ENCODE measurements around the gene FBP2. TPM values are rescaled to one million over a fixed set of nuclear protein-coding genes. Genes with fewer than 3 reads are reported as not detected.

FBP2 gene
- total RNA-seq, 2 donors from 2014 or later, result not detected

DNA sequence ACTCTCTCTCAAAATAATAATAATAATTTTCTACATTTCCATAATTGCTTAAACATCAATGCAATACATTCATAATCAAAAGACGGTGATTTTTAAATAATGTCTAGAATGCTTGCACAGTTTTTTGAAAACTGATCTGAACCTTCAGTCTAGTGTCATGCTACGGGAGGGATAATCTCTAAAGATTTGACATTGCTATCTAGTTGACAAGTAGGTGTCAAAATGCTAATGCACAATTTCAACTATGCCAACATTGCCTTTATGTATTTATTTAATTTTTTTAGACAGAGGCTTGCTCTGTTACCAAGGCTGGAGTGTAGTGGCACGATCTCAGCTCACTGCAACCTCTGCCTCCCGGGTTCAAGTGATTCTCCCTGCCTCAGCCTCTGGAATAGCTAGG is 54.7 kb downstream of the FBP2 start:
- no peaks in the 10 kb centered on the region for H3K9me3 ChIP-seq
- no peaks in the 10 kb centered on the region for H3K27me3 ChIP-seq
- TF ChIP-seq, protein P1, sequence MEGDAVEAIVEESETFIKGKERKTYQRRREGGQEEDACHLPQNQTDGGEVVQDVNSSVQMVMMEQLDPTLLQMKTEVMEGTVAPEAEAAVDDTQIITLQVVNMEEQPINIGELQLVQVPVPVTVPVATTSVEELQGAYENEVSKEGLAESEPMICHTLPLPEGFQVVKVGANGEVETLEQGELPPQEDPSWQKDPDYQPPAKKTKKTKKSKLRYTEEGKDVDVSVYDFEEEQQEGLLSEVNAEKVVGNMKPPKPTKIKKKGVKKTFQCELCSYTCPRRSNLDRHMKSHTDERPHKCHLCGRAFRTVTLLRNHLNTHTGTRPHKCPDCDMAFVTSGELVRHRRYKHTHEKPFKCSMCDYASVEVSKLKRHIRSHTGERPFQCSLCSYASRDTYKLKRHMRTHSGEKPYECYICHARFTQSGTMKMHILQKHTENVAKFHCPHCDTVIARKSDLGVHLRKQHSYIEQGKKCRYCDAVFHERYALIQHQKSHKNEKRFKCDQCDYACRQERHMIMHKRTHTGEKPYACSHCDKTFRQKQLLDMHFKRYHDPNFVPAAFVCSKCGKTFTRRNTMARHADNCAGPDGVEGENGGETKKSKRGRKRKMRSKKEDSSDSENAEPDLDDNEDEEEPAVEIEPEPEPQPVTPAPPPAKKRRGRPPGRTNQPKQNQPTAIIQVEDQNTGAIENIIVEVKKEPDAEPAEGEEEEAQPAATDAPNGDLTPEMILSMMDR (IDR thresholded peaks at IDR 0.05), result no peak
- no peaks in the 10 kb centered on the region for H3K36me3 ChIP-seq
- no peaks in the 10 kb centered on the region for H3K4me1 ChIP-seq
- H3K27ac ChIP-seq, result no peak overlapping the region
- DNase-seq (ENCODE audit: low spot score), result no peak
- no peak overlapping the region for H3K4me3 ChIP-seq

DNA sequence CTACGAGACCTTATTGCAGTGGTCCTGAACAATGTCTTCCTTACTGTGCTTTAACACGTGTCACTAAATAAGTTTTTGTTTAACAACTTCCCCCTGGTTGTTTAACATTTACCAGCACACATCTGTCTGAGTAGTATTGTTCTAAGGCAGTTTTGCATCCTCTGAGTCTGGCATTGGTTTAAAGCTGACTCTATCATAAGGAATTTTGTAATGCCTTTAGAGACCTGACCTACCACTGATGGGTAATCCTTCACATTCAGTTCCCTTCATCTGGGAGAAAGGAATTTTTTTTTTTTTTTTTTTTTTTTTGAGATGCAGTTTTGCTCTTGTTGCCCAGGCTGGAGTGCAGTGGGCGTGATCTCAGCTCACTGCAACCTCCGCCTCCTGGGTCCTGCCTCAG is 58.7 kb downstream of the FBP2 start:
- TF ChIP-seq, protein P1 (IDR thresholded peaks at IDR 0.05), result no peak
- Histone ChIP-seq H3K4me3 (no peak overlapping the region), H3K9me3 (no peaks in the 10 kb centered on the region), H3K36me3 (no peaks in the 10 kb centered on the region), H3K4me1 (no peaks in the 10 kb centered on the region), H3K27ac (no peak overlapping the region), H3K27me3 (no peaks in the 10 kb centered on the region)
- no peak for DNase-seq (ENCODE audit: low spot score)

DNA sequence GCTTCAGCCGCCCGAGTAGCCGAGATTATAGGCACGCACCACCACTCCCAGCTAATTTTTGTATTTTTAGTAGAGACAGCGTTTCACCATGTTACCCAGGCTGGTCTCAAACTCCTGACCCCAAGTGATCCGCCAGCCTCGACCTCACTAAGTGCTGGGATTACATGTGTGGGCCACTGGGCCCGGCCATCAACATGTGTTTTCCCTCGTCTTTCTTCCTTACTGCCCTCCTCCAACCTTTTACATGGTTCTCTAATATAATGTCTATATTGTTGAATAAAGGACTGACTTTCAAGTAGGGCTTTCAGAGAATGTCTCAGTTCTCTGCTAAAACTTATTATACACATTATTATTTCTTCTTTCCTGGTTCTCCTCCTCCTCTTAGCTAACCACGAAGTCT is 60.0 kb downstream of the FBP2 start:
- H3K36me3 ChIP-seq, result no peaks in the 10 kb centered on the region
- H3K4me1 ChIP-seq, result no peaks in the 10 kb centered on the region
- H3K27me3 ChIP-seq, result no peaks in the 10 kb centered on the region
- H3K4me3 ChIP-seq, result no peak overlapping the region
- TF ChIP-seq, protein P1 (IDR thresholded peaks at IDR 0.05), result no peak
- no peak for DNase-seq (ENCODE audit: low spot score)
- no peak overlapping the region for H3K27ac ChIP-seq
- no peaks in the 10 kb centered on the region for H3K9me3 ChIP-seq

DNA sequence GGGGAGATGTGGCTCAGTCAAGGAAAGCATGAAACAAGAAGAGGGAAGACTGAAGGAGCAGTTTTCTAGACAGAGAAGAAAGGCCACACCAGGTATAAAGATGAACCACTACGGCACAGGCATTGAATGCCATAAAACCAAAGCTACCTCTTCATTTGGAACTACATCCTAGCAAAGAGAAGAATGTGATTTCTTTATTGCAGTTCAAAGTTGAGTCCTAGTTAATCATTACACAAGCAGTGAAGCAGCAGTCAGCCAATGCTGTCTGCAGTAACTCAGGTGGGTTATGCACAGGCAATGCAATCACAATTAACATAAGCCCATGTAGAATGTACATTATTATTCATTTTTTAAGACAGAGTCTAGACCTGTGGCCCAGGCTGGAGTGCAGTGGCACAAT is 60.5 kb downstream of the FBP2 start:
- Histone ChIP-seq H3K4me3 (no peak overlapping the region), H3K9me3 (no peaks in the 10 kb centered on the region), H3K4me1 (no peaks in the 10 kb centered on the region), H3K27me3 (no peaks in the 10 kb centered on the region), H3K27ac (no peak overlapping the region), H3K36me3 (no peaks in the 10 kb centered on the region)
- DNase-seq (ENCODE audit: low spot score), result no peak
- TF ChIP-seq, protein P1 (IDR thresholded peaks at IDR 0.05), result no peak

DNA sequence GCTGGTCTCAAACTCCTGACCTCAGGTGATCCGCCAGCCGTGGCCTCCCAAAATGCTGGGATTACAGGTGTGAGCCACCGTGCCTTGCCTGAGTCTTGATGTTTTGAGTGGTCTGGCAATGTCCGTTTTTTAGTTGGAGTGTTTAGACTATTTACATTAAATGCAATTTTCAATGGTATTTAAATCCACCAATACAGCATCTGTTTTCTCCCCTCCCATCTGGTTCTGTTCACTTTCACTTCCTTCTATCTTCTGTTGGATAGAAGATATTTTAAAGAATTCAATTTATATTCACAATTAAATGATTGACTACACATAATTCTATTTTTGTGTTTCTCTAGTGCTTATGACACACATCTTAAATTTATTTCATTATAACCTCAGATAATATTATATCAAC is 64.7 kb downstream of the FBP2 start:
- H3K36me3 ChIP-seq, result no peaks in the 10 kb centered on the region

DNA sequence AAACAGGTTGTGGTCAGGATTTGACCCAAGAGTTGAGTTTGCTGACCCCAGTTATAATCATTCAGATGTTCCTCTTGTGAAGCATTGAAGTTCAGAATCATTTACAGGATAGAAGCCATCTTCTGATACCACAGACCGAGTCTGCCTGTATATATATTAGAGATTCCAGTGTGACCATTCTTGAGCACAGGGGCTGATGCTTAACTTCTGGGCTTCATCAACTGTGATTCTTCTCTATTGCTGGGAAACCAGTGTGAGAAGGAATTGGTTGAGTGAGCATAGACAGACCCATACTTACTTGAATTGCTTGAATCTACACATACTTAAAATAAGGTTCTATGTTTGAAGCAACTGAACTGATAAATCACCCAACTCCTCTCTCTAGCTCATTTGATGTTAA is 66.7 kb downstream of the FBP2 start:
- Histone ChIP-seq H3K27ac (no peak overlapping the region), H3K4me1 (no peaks in the 10 kb centered on the region), H3K9me3 (no peaks in the 10 kb centered on the region), H3K27me3 (no peaks in the 10 kb centered on the region), H3K4me3 (no peak overlapping the region), H3K36me3 (no peaks in the 10 kb centered on the region)
- TF ChIP-seq, protein P1 (IDR thresholded peaks at IDR 0.05), result no peak
- DNase-seq (ENCODE audit: low spot score), result no peak

More for the DNA sequence above, 64.7 kb downstream of the FBP2 start:
- Histone ChIP-seq H3K9me3 (no peaks in the 10 kb centered on the region), H3K4me3 (no peak overlapping the region), H3K27ac (no peak overlapping the region), H3K27me3 (no peaks in the 10 kb centered on the region), H3K4me1 (no peaks in the 10 kb centered on the region)
- no peak for DNase-seq (ENCODE audit: low spot score)
- TF ChIP-seq, protein P1 (IDR thresholded peaks at IDR 0.05), result no peak
